ENCODE measurements around the gene IQCE.

IQCE gene

DNA sequence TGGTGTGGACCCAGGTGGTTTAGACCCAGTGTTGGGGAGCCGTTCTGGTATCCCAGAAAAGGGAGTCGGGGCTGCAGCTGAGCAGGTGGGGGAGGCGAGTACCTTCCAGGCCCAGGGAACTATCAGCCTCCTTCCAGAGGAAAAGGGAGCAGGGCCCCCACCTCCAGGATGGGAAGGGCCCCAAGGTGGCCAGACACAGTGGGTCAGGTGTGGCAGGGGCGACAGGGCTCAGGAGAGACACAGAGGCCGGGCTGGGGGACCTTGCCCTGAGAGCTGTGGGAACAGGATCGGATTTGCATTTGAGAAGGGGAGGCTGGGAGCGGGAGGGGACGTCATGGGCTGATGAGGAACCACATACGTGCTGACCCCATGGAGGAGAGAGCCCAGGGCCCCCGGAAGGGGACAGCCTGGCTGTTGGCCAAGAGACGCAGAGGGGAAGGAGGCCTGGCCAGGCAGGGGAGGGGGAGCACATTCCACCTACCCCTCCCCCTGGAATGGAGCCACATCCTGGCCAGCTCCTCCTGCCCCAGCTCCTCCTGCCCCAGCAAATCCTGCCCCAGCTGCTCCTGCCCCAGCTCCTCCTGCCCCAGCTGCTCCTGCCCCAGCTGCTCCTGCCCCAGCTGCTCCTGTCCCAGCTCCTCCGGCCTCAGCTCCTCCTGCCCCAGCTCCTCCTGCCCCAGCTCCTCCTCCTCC is 63.3 kb downstream of the IQCE start (continued):
- TF ChIP-seq, protein P1, sequence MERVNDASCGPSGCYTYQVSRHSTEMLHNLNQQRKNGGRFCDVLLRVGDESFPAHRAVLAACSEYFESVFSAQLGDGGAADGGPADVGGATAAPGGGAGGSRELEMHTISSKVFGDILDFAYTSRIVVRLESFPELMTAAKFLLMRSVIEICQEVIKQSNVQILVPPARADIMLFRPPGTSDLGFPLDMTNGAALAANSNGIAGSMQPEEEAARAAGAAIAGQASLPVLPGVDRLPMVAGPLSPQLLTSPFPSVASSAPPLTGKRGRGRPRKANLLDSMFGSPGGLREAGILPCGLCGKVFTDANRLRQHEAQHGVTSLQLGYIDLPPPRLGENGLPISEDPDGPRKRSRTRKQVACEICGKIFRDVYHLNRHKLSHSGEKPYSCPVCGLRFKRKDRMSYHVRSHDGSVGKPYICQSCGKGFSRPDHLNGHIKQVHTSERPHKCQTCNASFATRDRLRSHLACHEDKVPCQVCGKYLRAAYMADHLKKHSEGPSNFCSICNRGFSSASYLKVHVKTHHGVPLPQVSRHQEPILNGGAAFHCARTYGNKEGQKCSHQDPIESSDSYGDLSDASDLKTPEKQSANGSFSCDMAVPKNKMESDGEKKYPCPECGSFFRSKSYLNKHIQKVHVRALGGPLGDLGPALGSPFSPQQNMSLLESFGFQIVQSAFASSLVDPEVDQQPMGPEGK (CRISPR knock-in tag; IDR thresholded peaks at IDR 0.05; ENCODE audit: borderline replicate concordance), result no peak
- TF ChIP-seq ZNF70 (CRISPR knock-in tag; IDR thresholded peaks at IDR 0.05), result no peak
- TF ChIP-seq ZNF565 (CRISPR knock-in tag; conservative IDR thresholded peaks at IDR 0.05; ENCODE audit: low read depth), result no peak

DNA sequence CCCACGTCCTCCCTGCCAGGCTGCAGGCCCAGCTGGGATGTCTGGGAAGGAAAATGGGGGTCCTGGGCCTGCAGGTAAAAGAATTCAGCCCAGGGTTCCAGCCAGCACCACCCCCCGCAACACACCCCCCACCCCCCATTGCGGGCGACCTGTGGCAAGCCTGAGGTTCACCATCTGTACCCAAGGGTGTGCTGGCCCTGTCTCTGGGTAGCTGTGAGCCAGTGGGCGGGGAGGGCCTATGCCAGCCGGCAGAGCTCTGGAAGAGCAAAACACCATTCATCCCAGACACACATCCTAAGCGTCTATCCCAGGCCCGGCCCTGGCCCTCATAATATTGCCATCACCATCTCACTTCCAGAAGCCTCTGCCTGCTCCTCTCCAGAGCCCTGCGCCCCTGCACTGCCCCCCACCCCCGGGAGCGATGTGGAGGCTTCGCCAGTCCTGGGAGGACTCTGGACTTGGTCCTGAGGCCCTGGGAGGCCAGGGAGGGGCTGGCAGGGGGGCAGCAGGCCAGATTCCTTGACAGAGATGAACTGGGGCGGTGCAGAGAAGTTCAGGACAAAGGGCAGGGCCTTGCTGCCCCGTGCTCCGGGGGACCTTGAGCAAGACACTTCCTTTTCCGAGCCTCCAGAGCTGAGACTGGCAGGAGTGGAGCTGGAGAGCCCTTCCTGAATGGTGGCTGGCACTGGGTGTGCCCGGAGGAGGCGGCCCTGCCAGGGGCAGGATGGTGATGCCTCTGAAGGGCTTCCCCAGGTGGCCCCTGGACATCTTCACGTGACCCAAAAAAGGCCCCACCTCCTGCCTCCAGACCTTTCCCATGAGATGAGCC is 64.3 kb downstream of the IQCE start:
- TF ChIP-seq, protein P2, sequence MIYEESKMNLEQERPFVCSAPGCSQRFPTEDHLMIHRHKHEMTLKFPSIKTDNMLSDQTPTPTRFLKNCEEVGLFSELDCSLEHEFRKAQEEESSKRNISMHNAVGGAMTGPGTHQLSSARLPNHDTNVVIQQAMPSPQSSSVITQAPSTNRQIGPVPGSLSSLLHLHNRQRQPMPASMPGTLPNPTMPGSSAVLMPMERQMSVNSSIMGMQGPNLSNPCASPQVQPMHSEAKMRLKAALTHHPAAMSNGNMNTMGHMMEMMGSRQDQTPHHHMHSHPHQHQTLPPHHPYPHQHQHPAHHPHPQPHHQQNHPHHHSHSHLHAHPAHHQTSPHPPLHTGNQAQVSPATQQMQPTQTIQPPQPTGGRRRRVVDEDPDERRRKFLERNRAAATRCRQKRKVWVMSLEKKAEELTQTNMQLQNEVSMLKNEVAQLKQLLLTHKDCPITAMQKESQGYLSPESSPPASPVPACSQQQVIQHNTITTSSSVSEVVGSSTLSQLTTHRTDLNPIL (CRISPR knock-in tag; IDR thresholded peaks at IDR 0.05; ENCODE audit: low read depth), result no peak
- TF ChIP-seq, protein P1 (CRISPR knock-in tag; IDR thresholded peaks at IDR 0.05; ENCODE audit: borderline replicate concordance), result no peak
- no peak for TF ChIP-seq ARNTL (CRISPR knock-in tag; IDR thresholded peaks at IDR 0.05; ENCODE audit: borderline replicate concordance, low read depth)
- TF ChIP-seq GLIS3 (CRISPR knock-in tag; IDR thresholded peaks at IDR 0.05), result no peak
- no peak for ATAC-seq

DNA sequence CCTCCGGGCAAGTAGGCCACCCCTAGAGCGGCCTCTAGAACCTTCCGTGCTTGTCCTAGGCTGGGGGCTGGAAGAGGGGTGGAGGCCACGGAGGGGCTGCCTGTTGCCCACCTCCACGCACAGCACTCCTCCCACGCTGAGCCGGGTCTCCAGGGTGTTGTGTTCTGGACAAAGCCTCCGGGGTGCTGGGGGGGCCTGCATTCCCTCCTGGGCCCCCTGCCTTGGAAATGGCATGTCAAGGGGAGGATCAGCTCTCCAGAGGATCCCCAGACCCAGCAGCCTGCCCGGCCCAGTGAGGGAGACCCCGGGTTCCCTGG is 64.9 kb downstream of the IQCE start:
- ATAC-seq, result no peak
- TF ChIP-seq ZFP3 (CRISPR knock-in tag; IDR thresholded peaks at IDR 0.05), result no peak
- TF ChIP-seq, protein P2 (CRISPR knock-in tag; IDR thresholded peaks at IDR 0.05; ENCODE audit: low read depth), result no peak
- no peak for TF ChIP-seq CSDC2 (CRISPR knock-in tag; IDR thresholded peaks at IDR 0.05)
- no peak for TF ChIP-seq ZNF565 (CRISPR knock-in tag; conservative IDR thresholded peaks at IDR 0.05; ENCODE audit: low read depth)
- no peak for TF ChIP-seq ZNF70 (CRISPR knock-in tag; IDR thresholded peaks at IDR 0.05)
- TF ChIP-seq ZFP30 (CRISPR knock-in tag; IDR thresholded peaks at IDR 0.05), result no peak
- no peak for TF ChIP-seq TCF4 (CRISPR knock-in tag; IDR thresholded peaks at IDR 0.05; ENCODE audit: borderline replicate concordance)
- TF ChIP-seq ESRRG (CRISPR knock-in tag; IDR thresholded peaks at IDR 0.05), result no peak
- no peak for TF ChIP-seq ARNTL (CRISPR knock-in tag; IDR thresholded peaks at IDR 0.05; ENCODE audit: borderline replicate concordance, low read depth)
- no peak for TF ChIP-seq GLIS3 (CRISPR knock-in tag; IDR thresholded peaks at IDR 0.05)
- TF ChIP-seq, protein P3, sequence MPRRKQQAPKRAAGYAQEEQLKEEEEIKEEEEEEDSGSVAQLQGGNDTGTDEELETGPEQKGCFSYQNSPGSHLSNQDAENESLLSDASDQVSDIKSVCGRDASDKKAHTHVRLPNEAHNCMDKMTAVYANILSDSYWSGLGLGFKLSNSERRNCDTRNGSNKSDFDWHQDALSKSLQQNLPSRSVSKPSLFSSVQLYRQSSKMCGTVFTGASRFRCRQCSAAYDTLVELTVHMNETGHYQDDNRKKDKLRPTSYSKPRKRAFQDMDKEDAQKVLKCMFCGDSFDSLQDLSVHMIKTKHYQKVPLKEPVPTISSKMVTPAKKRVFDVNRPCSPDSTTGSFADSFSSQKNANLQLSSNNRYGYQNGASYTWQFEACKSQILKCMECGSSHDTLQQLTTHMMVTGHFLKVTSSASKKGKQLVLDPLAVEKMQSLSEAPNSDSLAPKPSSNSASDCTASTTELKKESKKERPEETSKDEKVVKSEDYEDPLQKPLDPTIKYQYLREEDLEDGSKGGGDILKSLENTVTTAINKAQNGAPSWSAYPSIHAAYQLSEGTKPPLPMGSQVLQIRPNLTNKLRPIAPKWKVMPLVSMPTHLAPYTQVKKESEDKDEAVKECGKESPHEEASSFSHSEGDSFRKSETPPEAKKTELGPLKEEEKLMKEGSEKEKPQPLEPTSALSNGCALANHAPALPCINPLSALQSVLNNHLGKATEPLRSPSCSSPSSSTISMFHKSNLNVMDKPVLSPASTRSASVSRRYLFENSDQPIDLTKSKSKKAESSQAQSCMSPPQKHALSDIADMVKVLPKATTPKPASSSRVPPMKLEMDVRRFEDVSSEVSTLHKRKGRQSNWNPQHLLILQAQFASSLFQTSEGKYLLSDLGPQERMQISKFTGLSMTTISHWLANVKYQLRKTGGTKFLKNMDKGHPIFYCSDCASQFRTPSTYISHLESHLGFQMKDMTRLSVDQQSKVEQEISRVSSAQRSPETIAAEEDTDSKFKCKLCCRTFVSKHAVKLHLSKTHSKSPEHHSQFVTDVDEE (CRISPR knock-in tag; IDR thresholded peaks at IDR 0.05), result no peak

DNA sequence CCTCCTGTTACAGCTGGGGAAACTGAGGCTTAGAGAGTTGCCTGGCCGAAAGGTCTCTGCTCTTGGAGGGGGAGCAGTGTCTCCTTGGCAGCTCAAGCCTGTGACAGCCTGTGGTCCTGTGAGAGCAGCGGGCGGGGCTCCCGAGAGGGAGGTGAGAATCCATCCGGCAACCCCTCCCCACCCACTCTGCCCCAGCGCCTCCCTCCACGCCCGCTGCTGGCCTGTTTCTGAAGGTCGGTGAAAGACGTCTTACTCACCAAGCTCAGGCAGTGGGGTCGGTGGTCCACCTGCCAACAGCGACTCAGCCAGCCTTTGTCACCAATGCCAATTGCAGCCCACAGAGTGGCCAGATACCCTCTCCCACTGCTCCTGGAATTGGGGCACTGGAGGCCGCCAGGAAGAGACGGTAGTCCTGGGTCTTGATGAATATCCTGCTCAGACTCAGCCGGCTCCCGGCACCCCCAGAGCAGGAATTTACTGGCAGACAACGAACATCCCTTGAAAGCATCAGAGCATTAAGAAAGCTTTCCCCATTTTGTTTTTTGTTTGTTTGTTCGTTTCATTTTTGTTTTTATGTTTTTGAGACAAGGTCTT is 65.6 kb downstream of the IQCE start:
- no peak for ATAC-seq
- no peak for TF ChIP-seq TCF4 (CRISPR knock-in tag; IDR thresholded peaks at IDR 0.05; ENCODE audit: borderline replicate concordance)
- TF ChIP-seq GLIS3 (CRISPR knock-in tag; IDR thresholded peaks at IDR 0.05), result no peak
- no peak for TF ChIP-seq OSR1 (CRISPR knock-in tag; IDR thresholded peaks at IDR 0.05)
- TF ChIP-seq SNAI2 (CRISPR knock-in tag; IDR thresholded peaks at IDR 0.05), result no peak
- no peak for TF ChIP-seq BACH2 (CRISPR knock-in tag; IDR thresholded peaks at IDR 0.05; ENCODE audit: borderline replicate concordance)
- TF ChIP-seq, protein P3 (CRISPR knock-in tag; IDR thresholded peaks at IDR 0.05), result no peak
- TF ChIP-seq, protein P4, sequence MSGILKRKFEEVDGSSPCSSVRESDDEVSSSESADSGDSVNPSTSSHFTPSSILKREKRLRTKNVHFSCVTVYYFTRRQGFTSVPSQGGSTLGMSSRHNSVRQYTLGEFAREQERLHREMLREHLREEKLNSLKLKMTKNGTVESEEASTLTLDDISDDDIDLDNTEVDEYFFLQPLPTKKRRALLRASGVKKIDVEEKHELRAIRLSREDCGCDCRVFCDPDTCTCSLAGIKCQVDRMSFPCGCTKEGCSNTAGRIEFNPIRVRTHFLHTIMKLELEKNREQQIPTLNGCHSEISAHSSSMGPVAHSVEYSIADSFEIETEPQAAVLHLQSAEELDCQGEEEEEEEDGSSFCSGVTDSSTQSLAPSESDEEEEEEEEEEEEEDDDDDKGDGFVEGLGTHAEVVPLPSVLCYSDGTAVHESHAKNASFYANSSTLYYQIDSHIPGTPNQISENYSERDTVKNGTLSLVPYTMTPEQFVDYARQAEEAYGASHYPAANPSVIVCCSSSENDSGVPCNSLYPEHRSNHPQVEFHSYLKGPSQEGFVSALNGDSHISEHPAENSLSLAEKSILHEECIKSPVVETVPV (CRISPR knock-in tag; IDR thresholded peaks at IDR 0.05), result no peak
- TF ChIP-seq, protein P1 (CRISPR knock-in tag; IDR thresholded peaks at IDR 0.05; ENCODE audit: borderline replicate concordance), result no peak
